ENCODE measurements around the gene PLA2G6. TPM values are rescaled to one million over a fixed set of nuclear protein-coding genes. Genes with fewer than 3 reads are reported as not detected.

PLA2G6 gene
- total RNA-seq, 2 experiments from 2014 or later = 52.4 to 53.6 TPM

DNA sequence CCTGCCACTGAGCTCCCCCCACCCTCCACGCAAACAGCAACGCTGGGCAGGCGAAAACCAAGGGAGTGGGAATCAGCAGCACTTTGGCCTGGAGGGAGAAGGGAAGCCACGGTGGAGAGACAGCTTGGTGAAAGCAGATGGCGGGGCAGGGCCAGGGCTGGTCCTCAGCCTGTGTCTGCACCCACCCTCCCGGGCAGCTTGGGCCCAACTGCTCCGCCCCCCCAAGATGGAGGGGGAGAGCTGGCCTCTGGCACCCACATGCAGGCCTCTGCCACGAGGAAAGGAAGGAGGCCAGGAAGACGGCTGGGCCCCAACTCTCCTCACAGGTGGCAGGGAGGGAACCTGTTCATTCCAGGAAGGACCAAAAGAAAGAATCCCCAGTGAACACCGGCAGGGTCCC is 38.0 kb upstream of the PLA2G6 start:
- POLR2A ChIA-PET = interaction anchor here (0.6 to 1.4 kb wide), 2 partner anchors 81 to 87 kb away, joined by 3 read pairs; no protein-coding TSS in a partner anchor
- intact Hi-C loops (cut with micrococcal nuclease) = no loop called here
- H3K4me1 Mint-ChIP-seq (ENCODE audit: low read depth) = peaks cover 19% of the 10 kb centered on the region
- H3K27me3 Mint-ChIP-seq = no peaks in the 10 kb centered on the region
- no peak for TF ChIP-seq CTCF (IDR thresholded peaks at IDR 0.05)
- peak overlapping the region; percentile 55 for H3K27ac Mint-ChIP-seq
- peaks cover 10% of the 10 kb centered on the region for H3K36me3 Mint-ChIP-seq (ENCODE audit: low read depth)
- no peak overlapping the region for H3K4me3 Mint-ChIP-seq
- DNase-seq (no peak), ATAC-seq (no peak)
- CTCF ChIA-PET = interaction anchor here (1.1 kb wide), 1 partner anchor 18 kb away, joined by 3 read pairs; the partner anchor contains the start of gene MAFF
- H3K9me3 Mint-ChIP-seq = no peaks in the 10 kb centered on the region

- Mint-ChIP-seq H3K4me1 (ENCODE audit: low read depth) (peaks cover 19% of the 10 kb centered on the region), H3K4me3 (no peak overlapping the region), H3K27me3 (no peaks in the 10 kb centered on the region), H3K27ac (peak overlapping the region; percentile 40), H3K9me3 (no peaks in the 10 kb centered on the region), H3K36me3 (ENCODE audit: low read depth) (peaks cover 13% of the 10 kb centered on the region)
- POLR2A ChIA-PET = interaction anchor here (0.6 to 1.4 kb wide), 2 partner anchors 81 to 86 kb away, joined by 3 read pairs; no protein-coding TSS in a partner anchor
- intact Hi-C loops (cut with micrococcal nuclease) = no loop called here
- no peak for TF ChIP-seq CTCF (IDR thresholded peaks at IDR 0.05)
- no peak for ATAC-seq
- CTCF ChIA-PET = interaction anchor here (1.1 kb wide), 1 partner anchor 17 kb away, joined by 3 read pairs; the partner anchor contains the start of gene MAFF
- peak; percentile 35 for DNase-seq
Observed at GRCh38 chr22:38218661-38219622, 37.3 kb upstream of the PLA2G6 start.

- no peak for TF ChIP-seq CTCF (IDR thresholded peaks at IDR 0.05)
- no peak for DNase-seq
- intact Hi-C loops (cut with micrococcal nuclease) = no loop called here
- Mint-ChIP-seq H3K27ac (no peak overlapping the region), H3K4me3 (no peak overlapping the region), H3K27me3 (no peaks in the 10 kb centered on the region), H3K9me3 (no peaks in the 10 kb centered on the region), H3K36me3 (ENCODE audit: low read depth) (peaks cover 17% of the 10 kb centered on the region), H3K4me1 (ENCODE audit: low read depth) (peaks cover 27% of the 10 kb centered on the region)
- ChIA-PET CTCF (no interaction called here), POLR2A (interaction anchor here (1.3 to 1.6 kb wide), 2 partner anchors 14 to 122 kb away, joined by 4 to 5 read pairs; partner anchors contain the start of gene MAFF)
- no peak for ATAC-seq
Observed at GRCh38 chr22:38215156-38216038, 33.8 kb upstream of the PLA2G6 start.

- peaks cover 32% of the 10 kb centered on the region for H3K4me1 Mint-ChIP-seq (ENCODE audit: low read depth)
- TF ChIP-seq CTCF (IDR thresholded peaks at IDR 0.05) = no peak
- intact Hi-C loops (cut with micrococcal nuclease) = no loop called here
- peak; percentile 73 for DNase-seq
- H3K27me3 Mint-ChIP-seq = no peaks in the 10 kb centered on the region
- H3K27ac Mint-ChIP-seq = no peak overlapping the region
- peak; percentile 74 for ATAC-seq
- H3K4me3 Mint-ChIP-seq = peak overlapping the region; percentile 24
- H3K9me3 Mint-ChIP-seq = no peaks in the 10 kb centered on the region
- POLR2A ChIA-PET = interaction anchor here (0.6 to 1.6 kb wide), 3 partner anchors 13 to 121 kb away, joined by 3 to 5 read pairs (median 4); partner anchors contain the start of gene MAFF
- H3K36me3 Mint-ChIP-seq (ENCODE audit: low read depth) = peaks cover 20% of the 10 kb centered on the region
- CTCF ChIA-PET = interaction anchor here (0.7 kb wide), 1 partner anchor 12 kb away, joined by 3 read pairs; the partner anchor contains the start of gene MAFF
Observed at GRCh38 chr22:38214302-38215056, 32.8 kb upstream of the PLA2G6 start.

All from activated CD8-positive, alpha-beta T cell treated with anti-CD3 and anti-CD28 coated beads for 36 hours (primary cell).